HepG2 (cell line): Measurements from ENCODE around the gene NEK7. TPM values are rescaled to one million over a fixed set of nuclear protein-coding genes. Genes with fewer than 3 reads are reported as not detected.

ENCODE experiments used
- ATAC-seq: fragments of 200-7000 bp; cut with Tn5 transposase; 3 replicates; pipeline ENCODE4 v1.9.1; 2020; ENCODE audit warnings: mild to moderate bottlenecking, moderate library complexity
- BruUV-seq: library from RNA; stranded (reverse); fragments of 400-500 nt; replicated peaks from 2 replicates; lab custom pipeline; 2021; lab: Mats Ljungman, UMichigan
- CTCF ChIA-PET: fragments of 300-600 bp; formaldehyde crosslinking; extraction: SDS; loops from one replicate; lab custom pipeline; 2021; ENCODE audit warnings: low total read pairs, inconsistent platforms, low intra/inter-chr PET ratio; lab: Yijun Ruan, JAX
- POLR2A ChIA-PET: fragments of 350-600 bp; sonication (Branson Sonifier 250); formaldehyde crosslinking; loops from one replicate; lab custom pipeline; 2020; ENCODE audit warnings: antibody characterized with exemption, inconsistent platforms; lab: Yijun Ruan, JAX
- DNase-seq: peaks from one replicate; pipeline ENCODE4 v3.0.0-alpha.2; 2015; ENCODE audit warnings: low spot score
- FAIRE-seq: peaks from 3 replicates; lab custom pipeline; 2011; peaks lifted over from hg19 to GRCh38; lab: Jason Lieb, UNC
- H2AFZ ChIP-seq: one replicate; pipeline ENCODE4 v1.6.1; 2011; ENCODE audit warnings: low read length, inconsistent platforms
- H3K27ac ChIP-seq: fragments of 300-600 bp; 3 replicates; pipeline ENCODE4 v1.8.0; 2011; ENCODE audit warnings: mixed run types, mild to moderate bottlenecking, mixed read lengths, low read length, inconsistent platforms; ENCODE audit not compliant: insufficient read depth; ENCODE audit errors: extremely low read length
- H3K27me3 ChIP-seq, 2 experiments: fragments of 200-600 bp in 1 of 2; 2 replicates in 1 of 2; 3 replicates in 1 of 2; pipeline versions ENCODE4 v1.6.0 to v1.8.0; 2011; ENCODE audit warnings: low read length in 2 of 2, mild to moderate bottlenecking in 2 of 2, moderate library complexity in 2 of 2, inconsistent platforms in 1 of 2; ENCODE audit not compliant: insufficient read depth in 2 of 2, control insufficient read depth in 1 of 2
- H3K36me3 ChIP-seq, 2 experiments: fragments of 200-600 bp in 1 of 2; replicated peaks in 1 of 2; 2 replicates in 1 of 2; 3 replicates in 1 of 2; pipeline versions ENCODE4 v1.5.1 to v1.8.0; 2011; ENCODE audit warnings: low read length in 2 of 2, inconsistent platforms in 1 of 2; ENCODE audit not compliant: insufficient read depth in 2 of 2, control insufficient read depth in 1 of 2
- H3K4me1 ChIP-seq: 2 replicates; pipeline ENCODE4 v1.5.1; 2012; ENCODE audit warnings: low read length, inconsistent platforms; ENCODE audit not compliant: insufficient read depth
- H3K4me2 ChIP-seq: 2 replicates; pipeline ENCODE4 v1.6.0; 2011; ENCODE audit warnings: low read depth, low read length, inconsistent platforms
- H3K4me3 ChIP-seq, 3 experiments: fragments of 200-600 bp in 1 of 3; sonication (generic), shearing (Covaris generic) in 1 of 3; replicated peaks in 1 of 3; 2 replicates each; pipeline ENCODE4 v1.5.1; 2011 to 2016; ENCODE audit warnings: low read length in 3 of 3, inconsistent platforms in 2 of 3, low read depth in 2 of 3, mild to moderate bottlenecking in 2 of 3, control low read depth in 1 of 3, mixed read lengths in 1 of 3; ENCODE audit not compliant: insufficient read depth in 1 of 3
- H3K79me2 ChIP-seq: one replicate; pipeline ENCODE4 v1.6.1; 2011; ENCODE audit warnings: low read length, inconsistent platforms; ENCODE audit not compliant: insufficient read depth
- H3K9ac ChIP-seq: 2 replicates; pipeline ENCODE4 v1.6.0; 2011; ENCODE audit warnings: mild to moderate bottlenecking, low read depth, low read length, inconsistent platforms; ENCODE audit not compliant: insufficient read depth
- H3K9me3 ChIP-seq: 2 replicates; pipeline ENCODE4 v1.5.1; 2012; ENCODE audit warnings: mild to moderate bottlenecking, low read length
- H4K20me1 ChIP-seq: 2 replicates; pipeline ENCODE4 v1.6.0; 2011; ENCODE audit warnings: inconsistent platforms, mild to moderate bottlenecking, low read length, moderate library complexity; ENCODE audit not compliant: insufficient read depth
- BHLHE40 ChIP-seq: IDR thresholded peaks from 2 replicates; pipeline ENCODE4 v1.6.1; 2011; ENCODE audit warnings: low read length, improper control_type of control experiment
- KLF16 ChIP-seq, 2 experiments: sonication (generic) in 1 of 2; formaldehyde crosslinking in 1 of 2; IDR thresholded peaks; 2 replicates each; pipeline versions ENCODE4 v1.6.1 to v1.8.0; 2016 to 2023; ENCODE audit warnings: missing genetic modification reagents in 2 of 2, missing compliant biosample characterization in 1 of 2
- MTA3 ChIP-seq: sonication (generic); formaldehyde crosslinking; IDR thresholded peaks from 2 replicates; pipeline ENCODE4 v1.4.0; 2020; ENCODE audit warnings: missing genetic modification reagents
- SIN3B ChIP-seq: fragments of 150-350 bp; IDR thresholded peaks from 2 replicates; pipeline ENCODE4 v1.6.1; 2014; ENCODE audit warnings: low read length
- SNAI1 ChIP-seq: sonication (generic); formaldehyde crosslinking; IDR thresholded peaks from 2 replicates; pipeline ENCODE4 v1.5.0; 2020; ENCODE audit warnings: mild to moderate bottlenecking, missing genetic modification reagents, borderline replicate concordance
- TARDBP ChIP-seq: sonication (generic); formaldehyde crosslinking; IDR thresholded peaks from 2 replicates; pipeline ENCODE4 v1.8.0; 2022; ENCODE audit warnings: mild to moderate bottlenecking, missing genetic modification reagents
- ZNF282 ChIP-seq: fragments of 450-650 bp; IDR thresholded peaks from 2 replicates; pipeline ENCODE4 v1.6.1; 2018; ENCODE audit not compliant: partially characterized antibody
- ZNF446 ChIP-seq: sonication (generic); formaldehyde crosslinking; IDR thresholded peaks from 2 replicates; pipeline ENCODE4 v1.5.0; 2020; ENCODE audit warnings: mild to moderate bottlenecking, missing genetic modification reagents
- ZNF549 ChIP-seq: sonication (generic); formaldehyde crosslinking; IDR thresholded peaks from 2 replicates; pipeline ENCODE4 v1.5.0; 2020; ENCODE audit warnings: missing genetic modification reagents
- ZNF564 ChIP-seq: sonication (generic); formaldehyde crosslinking; IDR thresholded peaks from 2 replicates; pipeline ENCODE4 v1.8.1; 2023; ENCODE audit warnings: mild to moderate bottlenecking, missing genetic modification reagents
- ZNF644 ChIP-seq: IDR thresholded peaks from 2 replicates; pipeline ENCODE4 v1.6.1; 2016; ENCODE audit warnings: low read depth
- ZNF7 ChIP-seq: IDR thresholded peaks from 2 replicates; pipeline ENCODE4 v1.6.1; 2016; ENCODE audit warnings: missing biosample characterization, missing genetic modification reagents
- ZNF792 ChIP-seq: IDR thresholded peaks from 2 replicates; pipeline ENCODE4 v1.6.1; 2016
- WGBS: methylation state at CpG from one replicate; pipeline ENCODE4 v1.1.6; 2017; ENCODE audit warnings: low lambda C conversion rate; 5-methylcytosine and 5-hydroxymethylcytosine counted together
- in situ Hi-C: cut with HindIII; loops from 2 replicates; pipeline ENCODE4 v1.10.0; 2017; ENCODE audit warnings: low pct_unique_long_range_greater_than_20kb; ENCODE audit not compliant: extremely low pct_ligation_motif_present
- intact Hi-C: fragments of 100-400 bp; cut with micrococcal nuclease; formaldehyde crosslinking; loops from one replicate; pipeline ENCODE4 v1.10.0; 2022; ENCODE audit not compliant: unreplicated experiment
- polyA plus RNA-seq, 8 experiments: library from polyadenylated mRNA; depleted of rRNA in 3 of 8; stranded (reverse) in 7 of 8; unstranded in 1 of 8; fragments of >200 nt; fragmentation: Illumina TruSeq in 4 of 8; extraction: Trizol in 4 of 8; gene quantifications; 2 replicates each; pipeline versions ENCODE4 v1.2.1 to v1.2.3, GENCODE V29; 2011 to 2016; ENCODE audit warnings: low read depth in 4 of 8, missing spikeins in 1 of 8, mixed read lengths in 1 of 8; ENCODE audit not compliant: insufficient read depth in 1 of 8
- total RNA-seq, 5 experiments: library from RNA; depleted of rRNA; stranded (reverse); fragments of >200 nt; fragmentation: Illumina TruSeq; extraction: Trizol; gene quantifications; 2 replicates each; pipeline ENCODE4 v1.2.3, GENCODE V29; 2016; ENCODE audit warnings: low read depth in 1 of 5
- TF ChIP-seq, protein P1 (sequence below): sonication (generic); formaldehyde crosslinking; IDR thresholded peaks from 2 replicates; pipeline ENCODE4 v1.4.0; 2020; ENCODE audit warnings: missing genetic modification reagents, borderline replicate concordance

NEK7 gene
- total and polyA plus RNA-seq, 2 of the 13 experiments (the other 11 are each of a cell fraction or from before 2014, with no cell fraction given): 18.1 to 19.2 TPM

DNA sequence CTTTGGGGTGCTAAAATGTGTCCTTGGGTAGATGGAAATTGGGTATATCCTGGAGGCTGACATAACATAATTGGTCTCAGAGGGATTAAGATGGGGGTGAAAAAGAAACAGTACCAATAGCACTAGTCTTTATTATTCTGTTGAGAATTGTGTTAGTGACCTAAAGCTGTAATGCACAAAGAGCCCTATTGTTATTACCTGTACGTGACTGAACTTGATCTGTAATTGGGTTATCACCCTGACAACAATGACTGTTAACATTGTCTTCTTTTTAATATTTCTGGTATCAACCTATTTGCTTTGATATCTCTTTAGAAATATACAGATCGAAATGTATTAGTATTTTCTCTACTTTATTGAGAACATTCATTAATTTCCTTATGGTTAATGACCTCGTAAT lies 147.6 kb downstream of the NEK7 start:
- H3K27me3 ChIP-seq: no peaks in the 10 kb centered on the region
- CTCF ChIA-PET: no interaction called here
- H3K9ac ChIP-seq: no peak overlapping the region
- H4K20me1 ChIP-seq: no peaks in the 10 kb centered on the region
- H3K9me3 ChIP-seq: no peaks in the 10 kb centered on the region
- POLR2A ChIA-PET: no interaction called here
- H3K4me1 ChIP-seq: no peaks in the 10 kb centered on the region
- no peak for TF ChIP-seq ZNF792
- TF ChIP-seq ZNF282: no peak
- no peak for TF ChIP-seq TARDBP (CRISPR knock-in tag)
- no peak for TF ChIP-seq BHLHE40
- TF ChIP-seq, protein P1, sequence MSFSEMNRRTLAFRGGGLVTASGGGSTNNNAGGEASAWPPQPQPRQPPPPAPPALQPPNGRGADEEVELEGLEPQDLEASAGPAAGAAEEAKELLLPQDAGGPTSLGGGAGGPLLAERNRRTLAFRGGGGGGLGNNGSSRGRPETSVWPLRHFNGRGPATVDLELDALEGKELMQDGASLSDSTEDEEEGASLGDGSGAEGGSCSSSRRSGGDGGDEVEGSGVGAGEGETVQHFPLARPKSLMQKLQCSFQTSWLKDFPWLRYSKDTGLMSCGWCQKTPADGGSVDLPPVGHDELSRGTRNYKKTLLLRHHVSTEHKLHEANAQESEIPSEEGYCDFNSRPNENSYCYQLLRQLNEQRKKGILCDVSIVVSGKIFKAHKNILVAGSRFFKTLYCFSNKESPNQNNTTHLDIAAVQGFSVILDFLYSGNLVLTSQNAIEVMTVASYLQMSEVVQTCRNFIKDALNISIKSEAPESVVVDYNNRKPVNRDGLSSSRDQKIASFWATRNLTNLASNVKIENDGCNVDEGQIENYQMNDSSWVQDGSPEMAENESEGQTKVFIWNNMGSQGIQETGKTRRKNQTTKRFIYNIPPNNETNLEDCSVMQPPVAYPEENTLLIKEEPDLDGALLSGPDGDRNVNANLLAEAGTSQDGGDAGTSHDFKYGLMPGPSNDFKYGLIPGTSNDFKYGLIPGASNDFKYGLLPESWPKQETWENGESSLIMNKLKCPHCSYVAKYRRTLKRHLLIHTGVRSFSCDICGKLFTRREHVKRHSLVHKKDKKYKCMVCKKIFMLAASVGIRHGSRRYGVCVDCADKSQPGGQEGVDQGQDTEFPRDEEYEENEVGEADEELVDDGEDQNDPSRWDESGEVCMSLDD (CRISPR knock-in tag): no peak
- no peak for TF ChIP-seq SIN3B
- no peak for TF ChIP-seq KLF16 (CRISPR knock-in tag; IDR thresholded peaks at IDR 0.05)
- TF ChIP-seq ZNF644 (CRISPR knock-in tag): no peak
- TF ChIP-seq ZNF446: no peak
- TF ChIP-seq ZNF549 (CRISPR knock-in tag): no peak
- no peak for TF ChIP-seq MTA3 (CRISPR knock-in tag)
- no peak for TF ChIP-seq SNAI1 (CRISPR knock-in tag)
- no peak for TF ChIP-seq ZNF7 (CRISPR knock-in tag)
- no peak for TF ChIP-seq ZNF564 (CRISPR knock-in tag)
- ATAC-seq (no peak), FAIRE-seq (no peak), DNase-seq (no peak)
- in situ Hi-C loops (no loop called here), intact Hi-C loops (no loop called here)
- 98% methylated on average over 3 of the region's 3 CpGs for WGBS
- H3K4me2 ChIP-seq: no peak overlapping the region
- no TSS peak for BruUV-seq
- H3K4me3 ChIP-seq: no peak overlapping the region
- H3K36me3 ChIP-seq: 0 out of 5 replicates have a peak, but pooled peaks cover 0 to 4% of the 10 kb centered on the region in 2 experiments
- H2AFZ ChIP-seq: no peak overlapping the region
- H3K79me2 ChIP-seq: no peaks in the 10 kb centered on the region
- no peak overlapping the region for H3K27ac ChIP-seq
